Endothelial cell of umbilical vein (primary cell): ENCODE data around the gene MARF1.
"Not testable (repeated sequence)": the region's sequence is repeated elsewhere in the genome, so short reads cannot be mapped to it uniquely, and the experiment has no call there.

ENCODE experiments used
- CTCF ChIP-seq, 2 donors: IDR thresholded peaks; 1 replicate in 1 of 2; 2 replicates in 1 of 2; pipeline ENCODE4 v1.5.1; 2011; ENCODE audit warnings: low read length in 2 of 2, mild to moderate bottlenecking in 2 of 2, moderate library complexity in 2 of 2, control low read depth in 1 of 2, inconsistent platforms in 1 of 2, low read depth in 1 of 2; ENCODE audit not compliant: insufficient read depth in 1 of 2; ENCODE audit errors: extremely low read depth in 1 of 2
- EZH2 ChIP-seq: IDR thresholded peaks from 2 replicates; pipeline ENCODE4 v1.6.1; 2012; ENCODE audit warnings: borderline replicate concordance, low read depth, mild to moderate bottlenecking, moderate library complexity, low read length, inconsistent platforms; ENCODE audit not compliant: severe bottlenecking
- POLR2A ChIP-seq: IDR thresholded peaks from 2 replicates; pipeline ENCODE4 v1.6.1; 2012; ENCODE audit warnings: low read depth, mild to moderate bottlenecking, control low read depth, low read length

GRCh38 chr16:15646557-15647293 is 3.8 kb upstream of the MARF1 start:
- not testable (repeated sequence) for TF ChIP-seq EZH2; POLR2A; CTCF (IDR thresholded peaks at IDR 0.05; ENCODE audit: extremely low read depth in 1 of 2, insufficient read depth in 1 of 2, low read depth in 1 of 2, low read length in 2 of 2)
